ENCODE results near the gene CHCHD6. TPM values are rescaled to one million over a fixed set of nuclear protein-coding genes. Genes with fewer than 3 reads are reported as not detected.

Gene CHCHD6
- total RNA-seq, 1 experiment from 2014 or later = 40.9 TPM

- Mint-ChIP-seq H3K27me3 (ENCODE audit: low read depth) (no peaks in the 10 kb centered on the region), H3K4me3 (no peak overlapping the region), H3K9me3 (peaks cover 13% of the 10 kb centered on the region), H3K4me1 (no peaks in the 10 kb centered on the region), H3K36me3 (peaks cover 11% of the 10 kb centered on the region), H3K27ac (no peak overlapping the region)
- TF ChIP-seq E2F1 (CRISPR knock-in tag; IDR thresholded peaks at IDR 0.05) = no peak
- no peak for TF ChIP-seq ZNF219 (CRISPR knock-in tag; IDR thresholded peaks at IDR 0.05; ENCODE audit: borderline replicate concordance)
- TF ChIP-seq EMX1 (CRISPR knock-in tag; IDR thresholded peaks at IDR 0.05) = no peak
- no peak for TF ChIP-seq NR2C2 (CRISPR knock-in tag; IDR thresholded peaks at IDR 0.05)
- TF ChIP-seq SP1 (CRISPR knock-in tag; conservative IDR thresholded peaks at IDR 0.05) = no peak
- no peak for TF ChIP-seq MXD4 (CRISPR knock-in tag; IDR thresholded peaks at IDR 0.05; ENCODE audit: borderline replicate concordance)
- no peak for TF ChIP-seq E2F4 (CRISPR knock-in tag; IDR thresholded peaks at IDR 0.05; ENCODE audit: borderline replicate concordance, low read depth)
- TF ChIP-seq ZNF281 (CRISPR knock-in tag; IDR thresholded peaks at IDR 0.05) = no peak
- TF ChIP-seq ATF1 (CRISPR knock-in tag; IDR thresholded peaks at IDR 0.05) = no peak
- no peak for TF ChIP-seq ESRRA (CRISPR knock-in tag; IDR thresholded peaks at IDR 0.05; ENCODE audit: borderline replicate concordance)
- TF ChIP-seq NFE2L1 (CRISPR knock-in tag; IDR thresholded peaks at IDR 0.05) = no peak
- no peak for TF ChIP-seq ZNF232 (CRISPR knock-in tag; IDR thresholded peaks at IDR 0.05)
- no peak for TF ChIP-seq ARID4B (CRISPR knock-in tag; IDR thresholded peaks at IDR 0.05; ENCODE audit: borderline replicate concordance)
- no peak for TF ChIP-seq STAT6 (CRISPR knock-in tag; conservative IDR thresholded peaks at IDR 0.05; ENCODE audit: low read depth)
- no peak for TF ChIP-seq MYBL2 (CRISPR knock-in tag; IDR thresholded peaks at IDR 0.05)
- TF ChIP-seq MLX (CRISPR knock-in tag; IDR thresholded peaks at IDR 0.05) = no peak
- TF ChIP-seq ATF2 (CRISPR knock-in tag; IDR thresholded peaks at IDR 0.05; ENCODE audit: borderline replicate concordance, low read depth) = no peak
- DNase-seq (ENCODE audit: low spot score) = no peak
- ChIA-PET CTCF (no interaction called here), POLR2A (no interaction called here)
- ATAC-seq = no peak
Observed at GRCh38 chr3:126921085-126921824, 217.2 kb downstream of the CHCHD6 start.

All from WTC11 (cell line).